ENCODE measurements around the gene C1orf35.

DNA sequence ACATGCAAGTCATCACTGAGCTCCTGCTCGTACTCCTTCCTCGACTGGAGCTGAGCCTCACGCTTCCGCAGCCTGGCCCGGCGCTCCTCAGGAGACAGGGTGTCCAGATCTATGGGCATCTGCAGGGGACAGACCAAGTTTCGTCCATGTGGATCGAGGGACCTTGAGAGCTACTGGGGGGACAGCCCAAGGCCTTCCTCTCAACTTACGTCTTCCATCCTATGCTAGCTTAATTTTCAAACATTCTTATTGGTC lies 3.6 kb upstream of the C1orf35 start:
- TF ChIP-seq, protein P1, sequence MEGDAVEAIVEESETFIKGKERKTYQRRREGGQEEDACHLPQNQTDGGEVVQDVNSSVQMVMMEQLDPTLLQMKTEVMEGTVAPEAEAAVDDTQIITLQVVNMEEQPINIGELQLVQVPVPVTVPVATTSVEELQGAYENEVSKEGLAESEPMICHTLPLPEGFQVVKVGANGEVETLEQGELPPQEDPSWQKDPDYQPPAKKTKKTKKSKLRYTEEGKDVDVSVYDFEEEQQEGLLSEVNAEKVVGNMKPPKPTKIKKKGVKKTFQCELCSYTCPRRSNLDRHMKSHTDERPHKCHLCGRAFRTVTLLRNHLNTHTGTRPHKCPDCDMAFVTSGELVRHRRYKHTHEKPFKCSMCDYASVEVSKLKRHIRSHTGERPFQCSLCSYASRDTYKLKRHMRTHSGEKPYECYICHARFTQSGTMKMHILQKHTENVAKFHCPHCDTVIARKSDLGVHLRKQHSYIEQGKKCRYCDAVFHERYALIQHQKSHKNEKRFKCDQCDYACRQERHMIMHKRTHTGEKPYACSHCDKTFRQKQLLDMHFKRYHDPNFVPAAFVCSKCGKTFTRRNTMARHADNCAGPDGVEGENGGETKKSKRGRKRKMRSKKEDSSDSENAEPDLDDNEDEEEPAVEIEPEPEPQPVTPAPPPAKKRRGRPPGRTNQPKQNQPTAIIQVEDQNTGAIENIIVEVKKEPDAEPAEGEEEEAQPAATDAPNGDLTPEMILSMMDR (IDR thresholded peaks at IDR 0.05; ENCODE audit: low read length) = no peak
- no peak for TF ChIP-seq EZH2phosphoT487 (IDR thresholded peaks at IDR 0.05; ENCODE audit: low read length)
